Measurements from ENCODE around the gene RRAS2.

RRAS2 gene

DNA sequence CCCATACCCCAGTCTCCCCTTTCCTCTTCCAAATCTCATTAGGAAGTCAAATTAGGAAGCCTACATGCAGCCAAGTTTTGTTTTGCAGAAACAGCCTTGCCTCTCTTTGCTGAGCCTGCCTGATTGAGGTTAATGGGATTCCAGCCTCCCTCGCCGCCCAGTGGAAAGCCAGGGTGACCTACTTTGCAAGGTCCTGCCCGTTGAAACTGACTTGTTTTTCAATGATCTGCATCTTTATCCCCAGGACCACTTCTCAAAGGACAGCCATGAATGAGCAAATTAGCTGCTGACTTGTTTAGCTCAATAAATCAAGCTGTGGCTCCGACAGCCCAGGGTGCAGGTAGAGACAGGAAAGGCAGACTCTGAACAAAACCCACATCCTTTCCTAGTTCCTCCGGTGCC is 110.4 kb downstream of the RRAS2 start:
- H3K9me2 ChIP-seq (replicated peaks; ENCODE audit: insufficient read depth, low read length) = no peaks in the 10 kb centered on the region
- H4K20me1 ChIP-seq (ENCODE audit: insufficient read depth, low read length) = no peaks in the 10 kb centered on the region
- no peaks in the 10 kb centered on the region for H3K9me3 ChIP-seq (replicated peaks; ENCODE audit: insufficient read depth, low read length)
- no peaks in the 10 kb centered on the region for H3K79me2 ChIP-seq (ENCODE audit: low read length)
- no peaks in the 10 kb centered on the region for H3K27me3 ChIP-seq (replicated peaks; ENCODE audit: insufficient read depth, low read length)
- no peaks in the 10 kb centered on the region for H3K4me1 ChIP-seq (ENCODE audit: low read length)
- H3K4me2 ChIP-seq (ENCODE audit: low read depth, low read length) = no peak overlapping the region
- no peak overlapping the region for H3K4me3 ChIP-seq (ENCODE audit: low read length)
- DNase-seq = no peak
- H3F3A ChIP-seq (ENCODE audit: insufficient read depth, low read length) = no peaks in the 10 kb centered on the region
- H3K9ac ChIP-seq (ENCODE audit: low read length) = no peak overlapping the region
- no peaks in the 10 kb centered on the region for H3K36me3 ChIP-seq (replicated peaks; ENCODE audit: insufficient read depth, low read length)
- no peak overlapping the region for H2AFZ ChIP-seq (ENCODE audit: low read length)
- H3K27ac ChIP-seq (ENCODE audit: low read length) = no peak overlapping the region
- TF ChIP-seq, protein P1, sequence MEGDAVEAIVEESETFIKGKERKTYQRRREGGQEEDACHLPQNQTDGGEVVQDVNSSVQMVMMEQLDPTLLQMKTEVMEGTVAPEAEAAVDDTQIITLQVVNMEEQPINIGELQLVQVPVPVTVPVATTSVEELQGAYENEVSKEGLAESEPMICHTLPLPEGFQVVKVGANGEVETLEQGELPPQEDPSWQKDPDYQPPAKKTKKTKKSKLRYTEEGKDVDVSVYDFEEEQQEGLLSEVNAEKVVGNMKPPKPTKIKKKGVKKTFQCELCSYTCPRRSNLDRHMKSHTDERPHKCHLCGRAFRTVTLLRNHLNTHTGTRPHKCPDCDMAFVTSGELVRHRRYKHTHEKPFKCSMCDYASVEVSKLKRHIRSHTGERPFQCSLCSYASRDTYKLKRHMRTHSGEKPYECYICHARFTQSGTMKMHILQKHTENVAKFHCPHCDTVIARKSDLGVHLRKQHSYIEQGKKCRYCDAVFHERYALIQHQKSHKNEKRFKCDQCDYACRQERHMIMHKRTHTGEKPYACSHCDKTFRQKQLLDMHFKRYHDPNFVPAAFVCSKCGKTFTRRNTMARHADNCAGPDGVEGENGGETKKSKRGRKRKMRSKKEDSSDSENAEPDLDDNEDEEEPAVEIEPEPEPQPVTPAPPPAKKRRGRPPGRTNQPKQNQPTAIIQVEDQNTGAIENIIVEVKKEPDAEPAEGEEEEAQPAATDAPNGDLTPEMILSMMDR (IDR thresholded peaks at IDR 0.05; ENCODE audit: low read length) = no peak
- TF ChIP-seq EZH2 (optimal IDR thresholded peaks at IDR 0.05; ENCODE audit: low read depth, low read length) (no peak), EZH2phosphoT487 (IDR thresholded peaks at IDR 0.05; ENCODE audit: low read length) (no peak)

DNA sequence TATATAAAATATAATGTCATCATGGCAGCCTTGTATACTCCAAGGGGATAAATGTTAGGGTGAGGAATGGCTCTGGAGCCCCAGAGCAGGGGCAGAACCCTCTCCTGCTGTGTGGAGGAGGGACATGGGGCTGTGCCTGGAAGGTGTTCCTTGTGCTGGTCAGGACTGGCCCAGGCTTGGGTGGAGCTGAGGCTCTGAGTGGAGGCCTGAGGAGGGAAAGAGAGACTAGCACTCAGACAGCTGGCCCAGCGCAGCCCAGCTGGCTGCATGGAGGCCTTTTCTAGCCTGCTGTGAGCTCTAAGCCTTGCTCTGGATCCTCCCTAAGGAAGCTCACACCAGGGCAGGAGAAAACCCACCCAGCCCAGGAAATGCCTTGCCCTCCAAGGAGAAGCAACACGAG is 113.5 kb downstream of the RRAS2 start:
- no peak for TF ChIP-seq EZH2phosphoT487 (IDR thresholded peaks at IDR 0.05; ENCODE audit: low read length)
- no peak for TF ChIP-seq EZH2 (optimal IDR thresholded peaks at IDR 0.05; ENCODE audit: low read depth, low read length)
- TF ChIP-seq, protein P1 (IDR thresholded peaks at IDR 0.05; ENCODE audit: low read length) = no peak
- Histone ChIP-seq H3K9me3 (replicated peaks; ENCODE audit: insufficient read depth, low read length) (no peaks in the 10 kb centered on the region), H3K9ac (ENCODE audit: low read length) (no peak overlapping the region), H3K27me3 (replicated peaks; ENCODE audit: insufficient read depth, low read length) (no peaks in the 10 kb centered on the region), H3K4me3 (ENCODE audit: low read length) (no peak overlapping the region), H3K79me2 (ENCODE audit: low read length) (no peaks in the 10 kb centered on the region), H3K9me2 (replicated peaks; ENCODE audit: insufficient read depth, low read length) (no peaks in the 10 kb centered on the region), H2AFZ (ENCODE audit: low read length) (no peak overlapping the region), H3K27ac (ENCODE audit: low read length) (no peak overlapping the region), H3K36me3 (replicated peaks; ENCODE audit: insufficient read depth, low read length) (no peaks in the 10 kb centered on the region), H3F3A (ENCODE audit: insufficient read depth, low read length) (no peaks in the 10 kb centered on the region), H3K4me2 (ENCODE audit: low read depth, low read length) (no peak overlapping the region), H4K20me1 (ENCODE audit: insufficient read depth, low read length) (no peaks in the 10 kb centered on the region), H3K4me1 (ENCODE audit: low read length) (no peaks in the 10 kb centered on the region)
- DNase-seq = no peak

DNA sequence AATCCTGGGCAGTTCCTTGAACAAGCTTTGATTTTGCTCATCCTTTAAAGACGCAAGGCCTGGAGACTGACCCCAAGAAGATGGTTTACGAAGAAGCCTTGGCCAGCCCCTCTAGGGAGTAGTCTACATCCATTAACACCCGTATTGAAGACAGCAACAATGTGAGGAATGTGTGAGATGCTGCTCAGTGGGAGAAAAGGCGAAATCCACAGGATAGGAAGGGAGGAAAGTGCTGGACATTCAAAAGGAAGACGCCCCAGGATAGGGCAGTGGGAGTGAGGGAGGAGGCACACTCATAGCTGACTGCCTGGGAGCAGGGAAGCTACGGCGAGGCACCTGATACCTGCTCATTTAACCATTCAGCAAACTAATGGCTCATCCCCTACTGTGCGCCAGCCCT is 114.1 kb downstream of the RRAS2 start:
- no peak overlapping the region for H3K27ac ChIP-seq (ENCODE audit: low read length)
- H3F3A ChIP-seq (ENCODE audit: insufficient read depth, low read length) = no peaks in the 10 kb centered on the region
- H3K9me3 ChIP-seq (replicated peaks; ENCODE audit: insufficient read depth, low read length) = no peaks in the 10 kb centered on the region
- no peak overlapping the region for H3K9ac ChIP-seq (ENCODE audit: low read length)
- H3K36me3 ChIP-seq (replicated peaks; ENCODE audit: insufficient read depth, low read length) = no peaks in the 10 kb centered on the region
- H3K27me3 ChIP-seq (replicated peaks; ENCODE audit: insufficient read depth, low read length) = no peaks in the 10 kb centered on the region
- no peaks in the 10 kb centered on the region for H3K4me1 ChIP-seq (ENCODE audit: low read length)
- no peaks in the 10 kb centered on the region for H3K9me2 ChIP-seq (replicated peaks; ENCODE audit: insufficient read depth, low read length)
- DNase-seq = no peak
- H3K79me2 ChIP-seq (ENCODE audit: low read length) = no peaks in the 10 kb centered on the region
- TF ChIP-seq EZH2phosphoT487 (IDR thresholded peaks at IDR 0.05; ENCODE audit: low read length) = no peak
- TF ChIP-seq EZH2 (optimal IDR thresholded peaks at IDR 0.05; ENCODE audit: low read depth, low read length) = no peak
- TF ChIP-seq, protein P1 (IDR thresholded peaks at IDR 0.05; ENCODE audit: low read length) = no peak
- no peak overlapping the region for H3K4me3 ChIP-seq (ENCODE audit: low read length)
- H4K20me1 ChIP-seq (ENCODE audit: insufficient read depth, low read length) = no peaks in the 10 kb centered on the region
- H2AFZ ChIP-seq (ENCODE audit: low read length) = no peak overlapping the region
- H3K4me2 ChIP-seq (ENCODE audit: low read depth, low read length) = no peak overlapping the region
